T-helper 1 cell treated with Interleukin-12 subunit alpha and Interleukin-12 subunit beta and Interleukin-4 antibody, amounts not matched to agents 30 μg/mL and 1 μg/mL, for 36 hours (primary cell): Measurements from ENCODE around the gene ERG28.
"Not testable (repeated sequence)": the region's sequence is repeated elsewhere in the genome, so short reads cannot be mapped to it uniquely, and the experiment has no call there.

Experiments
- H3K27ac Mint-ChIP-seq: one replicate; pipeline ENCODE4 v1.8.0; 2021; ENCODE audit warnings: mild to moderate bottlenecking, mixed read lengths
- H3K27me3 Mint-ChIP-seq: one replicate; pipeline ENCODE4 v1.8.0; 2021; ENCODE audit warnings: low read depth, mixed read lengths
- H3K36me3 Mint-ChIP-seq: one replicate; pipeline ENCODE4 v1.8.0; 2021; ENCODE audit warnings: low read depth, mixed read lengths
- H3K4me1 Mint-ChIP-seq: one replicate; pipeline ENCODE4 v1.8.0; 2021; ENCODE audit warnings: low read depth, mixed read lengths
- H3K4me3 Mint-ChIP-seq: one replicate; pipeline ENCODE4 v1.8.0; 2021; ENCODE audit warnings: mild to moderate bottlenecking, moderate library complexity, mixed read lengths
- H3K9me3 Mint-ChIP-seq: one replicate; pipeline ENCODE4 v1.8.0; 2021; ENCODE audit warnings: mixed read lengths

Gene ERG28

GRCh38 chr14:75660630-75661498, at the start of gene ERG28, which contains the start of gene TTLL5:
Gene ERG28, minus strand, starts transcription at chr14:75660876. Its CDS starts 3,374 bp downstream, at chr14:75657502.
Gene TTLL5, plus strand, starts transcription at chr14:75661246. Its CDS starts 1,904 bp downstream, at chr14:75663150.
- Mint-ChIP-seq H3K9me3 (no peaks in the 10 kb centered on the region), H3K4me3 (peak within 1 kb of the TSS; percentile 100), H3K4me1 (peaks cover 26% of the 10 kb centered on the region), H3K27me3 (no peaks in the 10 kb centered on the region), H3K36me3 (peaks cover 13% of the 10 kb centered on the region), H3K27ac (peak within 1 kb of the TSS; percentile 95)

DNA sequence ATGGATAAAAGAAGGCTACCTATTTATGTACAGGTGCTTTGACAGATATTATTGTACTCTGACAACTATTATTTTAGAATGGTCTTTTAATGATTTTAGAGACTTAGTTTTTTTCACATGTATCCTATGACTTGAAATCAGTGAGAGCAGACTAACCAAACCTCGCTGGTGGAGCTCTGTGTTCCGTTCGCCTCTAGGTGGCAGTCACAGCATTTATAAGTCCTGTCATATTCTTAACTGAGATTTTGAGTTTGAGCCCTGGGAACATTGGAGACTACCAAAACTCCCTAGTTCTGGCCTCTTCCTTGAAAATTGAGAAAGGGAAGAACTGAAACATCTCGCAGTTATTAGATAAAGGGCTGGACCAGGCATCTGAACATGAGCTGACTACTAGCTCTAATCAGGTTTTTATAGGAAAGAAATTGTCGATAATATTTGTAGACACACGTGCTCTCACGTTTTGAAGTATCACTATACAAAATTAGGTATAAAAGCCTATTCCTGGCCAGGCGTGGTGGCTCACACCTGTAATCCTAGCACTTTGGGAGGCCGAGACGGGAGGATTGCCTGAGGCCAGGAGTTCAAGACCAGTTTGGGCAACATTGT, 48.6 kb upstream of the ERG28 start:
- Mint-ChIP-seq H3K27ac (no peak overlapping the region), H3K27me3 (no peaks in the 10 kb centered on the region), H3K9me3 (no peaks in the 10 kb centered on the region), H3K4me3 (no peak overlapping the region), H3K36me3 (peaks cover 9% of the 10 kb centered on the region), H3K4me1 (no peaks in the 10 kb centered on the region)

GRCh38 chr14:75705014-75705413, 44.3 kb upstream of the ERG28 start:
- Mint-ChIP-seq H3K4me1 (no peaks in the 10 kb centered on the region), H3K27ac (no peak overlapping the region)

GRCh38 chr14:75703467-75703866, 42.8 kb upstream of the ERG28 start:
- Mint-ChIP-seq H3K27me3 (no peaks in the 10 kb centered on the region), H3K27ac (no peak overlapping the region), H3K36me3 (peaks cover 13% of the 10 kb centered on the region), H3K9me3 (no peaks in the 10 kb centered on the region), H3K4me3 (no peak overlapping the region), H3K4me1 (no peaks in the 10 kb centered on the region)

More at GRCh38 chr14:75705014-75705413, 44.3 kb upstream of the ERG28 start:
- Mint-ChIP-seq H3K9me3 (no peaks in the 10 kb centered on the region), H3K27me3 (no peaks in the 10 kb centered on the region), H3K36me3 (peaks cover 13% of the 10 kb centered on the region), H3K4me3 (no peak overlapping the region)

GRCh38 chr14:75702616-75703261, 42.1 kb upstream of the ERG28 start:
- Mint-ChIP-seq H3K4me1 (no peaks in the 10 kb centered on the region), H3K27ac (no peak overlapping the region), H3K27me3 (no peaks in the 10 kb centered on the region), H3K4me3 (no peak overlapping the region), H3K36me3 (peaks cover 12% of the 10 kb centered on the region), H3K9me3 (no peaks in the 10 kb centered on the region)

DNA sequence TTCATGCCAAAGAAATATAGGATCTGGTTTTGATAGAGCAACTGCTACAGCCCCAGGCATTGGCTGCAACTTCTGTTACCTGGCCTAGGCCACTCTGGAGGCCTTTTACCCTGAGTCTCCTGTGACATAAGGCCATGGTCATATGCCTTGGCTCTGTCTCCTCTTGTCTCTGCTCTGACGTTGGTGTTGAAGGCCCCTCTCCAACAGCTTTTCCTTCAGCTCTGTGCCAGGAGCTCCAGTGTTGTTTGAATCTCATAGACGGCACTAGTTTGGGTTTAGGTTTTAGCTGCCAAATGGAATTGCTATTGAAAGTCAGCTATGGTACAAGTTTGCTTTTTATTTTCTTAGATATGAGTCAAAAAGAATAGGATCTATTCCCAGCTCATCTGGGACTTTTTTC, 41.4 kb upstream of the ERG28 start:
- Mint-ChIP-seq H3K36me3 (peaks cover 10% of the 10 kb centered on the region), H3K9me3 (no peaks in the 10 kb centered on the region), H3K27me3 (no peaks in the 10 kb centered on the region), H3K4me1 (no peaks in the 10 kb centered on the region), H3K4me3 (no peak overlapping the region), H3K27ac (no peak overlapping the region)

- H3K9me3 Mint-ChIP-seq = no peaks in the 10 kb centered on the region
- peaks cover 9% of the 10 kb centered on the region for H3K36me3 Mint-ChIP-seq
- H3K27me3 Mint-ChIP-seq = no peaks in the 10 kb centered on the region
- H3K4me1 Mint-ChIP-seq = no peaks in the 10 kb centered on the region
- no peak overlapping the region for H3K4me3 Mint-ChIP-seq
- no peak overlapping the region for H3K27ac Mint-ChIP-seq
Observed at GRCh38 chr14:75700295-75700694, 39.6 kb upstream of the ERG28 start.

DNA sequence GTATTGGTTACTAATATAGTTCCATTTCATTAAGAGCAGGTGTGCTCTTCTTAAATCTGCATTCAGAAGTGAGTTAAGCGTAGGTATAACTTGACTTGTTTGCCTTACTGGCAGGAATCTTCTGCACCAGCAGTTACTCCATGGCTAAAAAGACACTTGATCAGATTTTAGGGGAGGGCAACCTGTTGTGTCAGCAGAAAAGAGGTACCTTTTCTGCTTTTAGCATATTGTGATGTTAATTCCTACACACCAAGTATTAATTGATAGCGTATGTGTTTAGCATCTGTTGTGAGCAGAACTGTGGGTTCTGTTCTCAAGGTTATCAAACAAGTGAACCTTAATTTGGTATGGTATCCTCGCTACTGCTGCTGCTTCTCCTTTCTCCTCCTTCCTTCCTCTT, 38.7 kb upstream of the ERG28 start:
- Mint-ChIP-seq H3K4me1 (no peaks in the 10 kb centered on the region), H3K36me3 (peaks cover 15% of the 10 kb centered on the region), H3K4me3 (no peak overlapping the region), H3K9me3 (no peaks in the 10 kb centered on the region), H3K27ac (no peak overlapping the region), H3K27me3 (no peaks in the 10 kb centered on the region)

DNA sequence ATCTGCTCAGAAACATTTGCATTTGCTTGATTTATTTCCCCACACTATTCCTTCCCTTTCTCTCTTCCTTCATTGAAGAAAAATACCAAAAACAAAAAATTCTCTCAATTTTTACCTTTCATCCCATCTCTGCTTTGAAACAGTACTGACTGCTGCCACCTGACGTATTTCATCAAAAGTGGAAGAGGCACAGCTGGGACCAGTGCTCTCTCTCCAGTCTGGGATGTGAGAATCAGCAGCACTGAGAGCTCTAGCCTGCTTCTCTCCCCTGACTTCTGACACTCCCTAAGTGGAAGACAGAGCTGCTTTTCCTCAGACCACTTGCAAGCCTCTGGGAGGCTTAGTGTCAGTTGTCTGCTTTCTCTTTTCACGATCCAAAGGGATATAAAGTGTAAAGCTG, 37.2 kb upstream of the ERG28 start:
- Mint-ChIP-seq H3K9me3 (no peaks in the 10 kb centered on the region), H3K27me3 (no peaks in the 10 kb centered on the region), H3K4me1 (no peaks in the 10 kb centered on the region), H3K4me3 (no peak overlapping the region), H3K36me3 (peaks cover 24% of the 10 kb centered on the region), H3K27ac (no peak overlapping the region)

DNA sequence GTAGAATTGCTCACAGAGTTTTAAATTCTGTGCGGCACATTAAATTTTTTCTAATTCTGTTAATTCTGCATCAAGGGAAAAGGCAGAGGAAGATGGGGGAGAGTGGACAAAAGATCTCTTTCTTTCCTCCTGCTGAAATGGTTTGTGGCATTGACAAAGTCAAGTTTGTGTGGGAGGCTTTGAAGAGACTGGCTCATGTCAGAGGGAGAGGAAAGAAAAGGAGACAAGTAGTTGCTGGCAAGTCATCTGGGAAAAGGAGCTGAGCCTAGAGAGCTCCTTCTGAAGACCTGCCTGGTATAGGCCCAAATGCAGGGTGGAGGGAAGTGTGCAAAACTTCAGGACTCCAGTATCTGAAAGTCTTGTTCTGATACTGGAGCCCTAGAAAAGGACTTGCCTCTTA, 36.7 kb upstream of the ERG28 start:
- no peaks in the 10 kb centered on the region for H3K4me1 Mint-ChIP-seq
- peaks cover 29% of the 10 kb centered on the region for H3K36me3 Mint-ChIP-seq
- no peak overlapping the region for H3K4me3 Mint-ChIP-seq
- H3K9me3 Mint-ChIP-seq = no peaks in the 10 kb centered on the region
- no peaks in the 10 kb centered on the region for H3K27me3 Mint-ChIP-seq
- no peak overlapping the region for H3K27ac Mint-ChIP-seq

- not testable (repeated sequence) for H3K4me1 Mint-ChIP-seq, H3K27me3 Mint-ChIP-seq
- peaks cover 35% of the 10 kb centered on the region for H3K36me3 Mint-ChIP-seq
Observed at GRCh38 chr14:75695025-75695424, 34.3 kb upstream of the ERG28 start.

DNA sequence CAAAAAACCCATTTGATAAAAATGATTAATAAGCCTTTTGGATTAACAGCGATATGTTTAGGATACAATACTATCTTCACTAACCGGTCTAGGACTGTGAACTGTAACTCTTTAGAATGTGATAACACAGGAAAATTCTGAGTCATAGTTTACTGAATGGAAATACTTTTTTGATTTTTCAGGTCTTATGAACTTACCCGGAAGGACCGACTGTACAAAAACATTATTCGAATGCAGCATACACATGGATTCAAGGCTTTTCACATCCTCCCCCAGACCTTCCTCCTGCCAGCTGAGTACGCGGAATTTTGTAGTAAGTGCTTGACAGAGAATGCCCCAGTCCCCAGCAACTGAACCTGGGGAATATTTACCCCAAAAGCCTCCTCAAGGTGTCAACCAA, 29.3 kb upstream of the ERG28 start:
- no peaks in the 10 kb centered on the region for H3K9me3 Mint-ChIP-seq
- peaks cover 33% of the 10 kb centered on the region for H3K36me3 Mint-ChIP-seq

More at GRCh38 chr14:75695025-75695424, 34.3 kb upstream of the ERG28 start:
- not testable (repeated sequence) for H3K9me3 Mint-ChIP-seq, H3K27ac Mint-ChIP-seq, H3K4me3 Mint-ChIP-seq

GRCh38 chr14:75689012-75689411, 28.3 kb upstream of the ERG28 start:
- Mint-ChIP-seq H3K27ac (no peak overlapping the region), H3K9me3 (no peaks in the 10 kb centered on the region), H3K4me1 (no peaks in the 10 kb centered on the region), H3K27me3 (no peaks in the 10 kb centered on the region), H3K36me3 (peaks cover 31% of the 10 kb centered on the region), H3K4me3 (no peak overlapping the region)

More for the DNA sequence above, 29.3 kb upstream of the ERG28 start:
- H3K27me3 Mint-ChIP-seq = no peaks in the 10 kb centered on the region
- H3K4me1 Mint-ChIP-seq = no peaks in the 10 kb centered on the region
- H3K4me3 Mint-ChIP-seq = no peak overlapping the region
- no peak overlapping the region for H3K27ac Mint-ChIP-seq

GRCh38 chr14:75685910-75686309, 25.2 kb upstream of the ERG28 start:
- no peak overlapping the region for H3K4me3 Mint-ChIP-seq
- H3K36me3 Mint-ChIP-seq = peaks cover 18% of the 10 kb centered on the region
- H3K9me3 Mint-ChIP-seq = no peaks in the 10 kb centered on the region
- H3K27me3 Mint-ChIP-seq = no peaks in the 10 kb centered on the region
- no peaks in the 10 kb centered on the region for H3K4me1 Mint-ChIP-seq
- H3K27ac Mint-ChIP-seq = no peak overlapping the region
